WTC11 (cell line): ENCODE measurements around the gene WDR33. TPM values are rescaled to one million over a fixed set of nuclear protein-coding genes. Genes with fewer than 3 reads are reported as not detected.

Experiments used
- ATAC-seq: fragments of 200-7000 bp; cut with Tn5 transposase; 2 replicates; pipeline ENCODE4 v1.10.0; 2021; ENCODE audit warnings: mild to moderate bottlenecking, moderate library complexity
- CTCF ChIA-PET: fragments of 300-600 bp; sonication (Branson Sonifier 250); formaldehyde crosslinking; loops from one replicate; lab custom pipeline; 2021; ENCODE audit warnings: antibody characterized with exemption; lab: Charles Lee
- POLR2A ChIA-PET: fragments of 350-600 bp; sonication (Branson Sonifier 250); formaldehyde crosslinking; loops from one replicate; lab custom pipeline; 2021; ENCODE audit warnings: antibody characterized with exemption; lab: Charles Lee
- DNase-seq: peaks from one replicate; pipeline ENCODE4 v3.0.0; 2021; ENCODE audit warnings: low spot score
- H3K27ac Mint-ChIP-seq: 2 replicates; pipeline ENCODE4 v1.8.0; 2021; ENCODE audit warnings: mixed read lengths
- H3K27me3 Mint-ChIP-seq: 2 replicates; pipeline ENCODE4 v1.8.0; 2021; ENCODE audit warnings: low read depth, mild to moderate bottlenecking, moderate library complexity, mixed read lengths
- H3K36me3 Mint-ChIP-seq: 2 replicates; pipeline ENCODE4 v1.8.0; 2021; ENCODE audit warnings: mixed read lengths
- H3K4me1 Mint-ChIP-seq: 2 replicates; pipeline ENCODE4 v1.8.0; 2022; ENCODE audit warnings: mixed read lengths
- H3K4me3 Mint-ChIP-seq: 2 replicates; pipeline ENCODE4 v1.8.0; 2021; ENCODE audit warnings: mild to moderate bottlenecking, moderate library complexity, mixed read lengths
- H3K9me3 Mint-ChIP-seq: 2 replicates; pipeline ENCODE4 v1.8.0; 2021; ENCODE audit warnings: mixed read lengths
- AR ChIP-seq: fragments of 250-450 bp; sonication (Bioruptor Pico); IDR thresholded peaks from 2 replicates; pipeline ENCODE4 v1.9.0; 2021; ENCODE audit warnings: mild to moderate bottlenecking
- ATF1 ChIP-seq: sonication (generic); formaldehyde crosslinking; IDR thresholded peaks from 2 replicates; pipeline ENCODE4 v1.8.1; 2023; ENCODE audit warnings: mild to moderate bottlenecking, moderate library complexity, missing genetic modification reagents
- CREM ChIP-seq: sonication (generic); formaldehyde crosslinking; IDR thresholded peaks from 2 replicates; pipeline ENCODE4 v1.8.1; 2022; ENCODE audit warnings: mild to moderate bottlenecking, missing genetic modification reagents, moderate library complexity
- E2F1 ChIP-seq: sonication (generic); formaldehyde crosslinking; IDR thresholded peaks from 2 replicates; pipeline ENCODE4 v1.8.0; 2022; ENCODE audit warnings: mild to moderate bottlenecking, missing genetic modification reagents
- ELF4 ChIP-seq: sonication (generic); formaldehyde crosslinking; IDR thresholded peaks from 2 replicates; pipeline ENCODE4 v1.8.1; 2022; ENCODE audit warnings: low read depth, mild to moderate bottlenecking, moderate library complexity, missing genetic modification reagents
- ERG ChIP-seq: fragments of 250-450 bp; sonication (Bioruptor Pico); IDR thresholded peaks from 2 replicates; pipeline ENCODE4 v1.8.0; 2021; ENCODE audit warnings: mild to moderate bottlenecking
- ESRRA ChIP-seq: sonication (generic); formaldehyde crosslinking; IDR thresholded peaks from 2 replicates; pipeline ENCODE4 v1.8.1; 2022; ENCODE audit warnings: mild to moderate bottlenecking, missing genetic modification reagents, borderline replicate concordance
- GABPB1 ChIP-seq: sonication (generic); formaldehyde crosslinking; IDR thresholded peaks from 2 replicates; pipeline ENCODE4 v1.8.1; 2023; ENCODE audit warnings: mild to moderate bottlenecking, missing genetic modification reagents
- GRHL2 ChIP-seq: fragments of 250-450 bp; sonication (Bioruptor Pico); IDR thresholded peaks from 2 replicates; pipeline ENCODE4 v1.8.0; 2022; ENCODE audit warnings: mild to moderate bottlenecking, moderate library complexity; ENCODE audit not compliant: insufficient replicate concordance, severe bottlenecking
- GTF2I ChIP-seq: fragments of 250-450 bp; sonication (Bioruptor Pico); conservative IDR thresholded peaks from 2 replicates; pipeline ENCODE4 v1.4.0; 2021; ENCODE audit warnings: mild to moderate bottlenecking
- HMGA2 ChIP-seq: fragments of 250-450 bp; sonication (Bioruptor Pico); IDR thresholded peaks from 2 replicates; pipeline ENCODE4 v1.4.0; 2021; ENCODE audit warnings: mild to moderate bottlenecking, moderate library complexity
- MXD4 ChIP-seq: fragments of 250-450 bp; sonication (Bioruptor Pico); IDR thresholded peaks from 2 replicates; pipeline ENCODE4 v1.8.0; 2021; ENCODE audit warnings: mild to moderate bottlenecking, moderate library complexity, borderline replicate concordance
- NFYB ChIP-seq: sonication (generic); formaldehyde crosslinking; conservative IDR thresholded peaks from 2 replicates; pipeline ENCODE4 v1.8.0; 2022; ENCODE audit warnings: low read depth, missing genetic modification reagents
- NR2C2 ChIP-seq: sonication (generic); formaldehyde crosslinking; IDR thresholded peaks from 2 replicates; pipeline ENCODE4 v1.8.0; 2022; ENCODE audit warnings: mild to moderate bottlenecking, missing genetic modification reagents
- NR3C1 ChIP-seq: sonication (generic); formaldehyde crosslinking; conservative IDR thresholded peaks from 2 replicates; pipeline ENCODE4 v1.8.1; 2023; ENCODE audit warnings: low read depth, mild to moderate bottlenecking, missing genetic modification reagents
- OVOL2 ChIP-seq: fragments of 250-450 bp; sonication (Bioruptor Pico); IDR thresholded peaks from 2 replicates; pipeline ENCODE4 v1.9.0; 2021; ENCODE audit warnings: mild to moderate bottlenecking, borderline replicate concordance
- PRRX2 ChIP-seq: fragments of 250-450 bp; sonication (Bioruptor Pico); IDR thresholded peaks from 2 replicates; pipeline ENCODE4 v1.8.0; 2021; ENCODE audit warnings: mild to moderate bottlenecking
- RELA ChIP-seq: sonication (generic); formaldehyde crosslinking; IDR thresholded peaks from 2 replicates; pipeline ENCODE4 v1.8.1; 2022; ENCODE audit warnings: missing genetic modification reagents, mild to moderate bottlenecking, borderline replicate concordance
- ZBTB21 ChIP-seq: sonication (generic); formaldehyde crosslinking; IDR thresholded peaks from 2 replicates; pipeline ENCODE4 v1.8.1; 2023; ENCODE audit warnings: mild to moderate bottlenecking, missing genetic modification reagents, borderline replicate concordance
- ZNF232 ChIP-seq: sonication (generic); formaldehyde crosslinking; IDR thresholded peaks from 2 replicates; pipeline ENCODE4 v1.8.0; 2022; ENCODE audit warnings: mild to moderate bottlenecking, missing genetic modification reagents
- ZNF281 ChIP-seq: sonication (generic); formaldehyde crosslinking; IDR thresholded peaks from 2 replicates; pipeline ENCODE4 v1.8.0; 2023; ENCODE audit warnings: mild to moderate bottlenecking, missing genetic modification reagents
- ZNF416 ChIP-seq: fragments of 250-450 bp; sonication (Bioruptor Pico); IDR thresholded peaks from 2 replicates; pipeline ENCODE4 v1.9.0; 2021; ENCODE audit warnings: mild to moderate bottlenecking, inconsistent platforms
- ZNF671 ChIP-seq: fragments of 250-450 bp; sonication (Bioruptor Pico); IDR thresholded peaks from 2 replicates; pipeline ENCODE4 v1.8.0; 2021; ENCODE audit warnings: mild to moderate bottlenecking
- total RNA-seq: library from RNA; stranded (reverse); gene quantifications from 3 replicates; pipeline ENCODE4 v1.2.3, GENCODE V29; 2021
- TF ChIP-seq, protein P1 (sequence below): sonication (generic); formaldehyde crosslinking; conservative IDR thresholded peaks from 2 replicates; pipeline ENCODE4 v1.8.1; 2022; ENCODE audit warnings: mild to moderate bottlenecking, missing genetic modification reagents
- TF ChIP-seq, protein P2 (sequence below): fragments of 250-450 bp; sonication (Bioruptor Pico); conservative IDR thresholded peaks from 2 replicates; pipeline ENCODE4 v1.9.0; 2021; ENCODE audit warnings: mild to moderate bottlenecking
- TF ChIP-seq, protein P3 (sequence below): sonication (generic); formaldehyde crosslinking; IDR thresholded peaks from 2 replicates; pipeline ENCODE4 v1.8.0; 2022; ENCODE audit warnings: mild to moderate bottlenecking, missing genetic modification reagents

Gene WDR33
- total RNA-seq, 1 experiment from 2014 or later = 67.1 TPM

GRCh38 chr2:127701651-127702394 is 109.1 kb downstream of the WDR33 start:
- CTCF ChIA-PET = interaction anchor here (0.9 to 4.7 kb wide), 4 partner anchors 26 to 493 kb away, joined by 3 to 35 read pairs (median 4); partner anchors contain the start of gene LIMS2
- Mint-ChIP-seq H3K4me3 (peak overlapping the region; percentile 79), H3K9me3 (no peaks in the 10 kb centered on the region), H3K27ac (peak overlapping the region; percentile 79), H3K4me1 (peaks cover 28% of the 10 kb centered on the region), H3K27me3 (peaks cover 31% of the 10 kb centered on the region), H3K36me3 (peaks cover 20% of the 10 kb centered on the region)
- POLR2A ChIA-PET = interaction anchor here (0.5 to 2.0 kb wide), 4 partner anchors 26 to 481 kb away, joined by 3 to 6 read pairs (median 5); partner anchors contain the start of genes IWS1 and LIMS2
- DNase-seq (peak; percentile 73), ATAC-seq (peak; percentile 58)
- TF ChIP-seq RELA (CRISPR knock-in tag) = no peak; the same call in 1 of the 2 replicates
- no peak for TF ChIP-seq OVOL2 (CRISPR knock-in tag)
- TF ChIP-seq ZNF232 (CRISPR knock-in tag) = peak; percentile 61
- TF ChIP-seq, protein P1, sequence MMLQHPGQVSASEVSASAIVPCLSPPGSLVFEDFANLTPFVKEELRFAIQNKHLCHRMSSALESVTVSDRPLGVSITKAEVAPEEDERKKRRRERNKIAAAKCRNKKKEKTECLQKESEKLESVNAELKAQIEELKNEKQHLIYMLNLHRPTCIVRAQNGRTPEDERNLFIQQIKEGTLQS (CRISPR knock-in tag) = peak; percentile 24; the same call in 1 of the 2 replicates
- 0 out of 2 replicates have a peak, but pooled peaks have one; percentile 61 for TF ChIP-seq E2F1
- no peak for TF ChIP-seq NR2C2 (CRISPR knock-in tag)
- no peak for TF ChIP-seq MXD4 (CRISPR knock-in tag)
- TF ChIP-seq, protein P2, sequence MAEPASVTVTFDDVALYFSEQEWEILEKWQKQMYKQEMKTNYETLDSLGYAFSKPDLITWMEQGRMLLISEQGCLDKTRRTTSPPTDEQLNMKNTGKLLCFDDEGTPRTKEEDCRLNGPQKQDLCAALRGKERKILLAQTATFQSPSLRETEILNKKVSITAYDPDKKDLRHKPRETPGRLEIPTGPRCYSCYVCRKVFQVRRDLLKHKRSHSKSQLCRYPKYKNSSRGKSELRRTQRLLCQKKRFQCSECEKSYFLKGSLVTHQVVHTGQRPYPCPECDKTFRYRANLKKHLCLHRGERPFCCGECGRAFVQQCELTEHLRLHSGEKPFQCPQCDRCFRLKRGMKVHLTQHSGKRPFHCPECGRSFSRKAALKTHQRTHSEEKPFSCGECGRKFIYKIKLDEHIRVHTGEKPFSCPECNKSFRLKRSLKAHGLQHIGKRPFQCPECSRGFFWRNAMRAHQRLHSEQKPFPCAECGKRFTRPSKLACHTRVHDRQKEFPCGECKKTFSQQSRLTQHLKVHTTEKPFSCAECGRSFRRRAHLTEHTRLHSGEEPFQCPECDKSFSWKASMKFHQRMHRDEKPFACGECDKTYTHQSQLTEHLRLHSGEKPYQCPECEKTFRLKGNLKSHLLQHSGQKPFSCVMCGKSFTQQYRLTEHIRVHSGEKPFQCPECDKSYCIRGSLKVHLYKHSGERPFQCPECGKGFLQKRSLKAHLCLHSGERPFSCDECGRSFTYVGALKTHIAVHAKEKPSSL (CRISPR knock-in tag) = no peak
- peak; percentile 15; the same call in 1 of the 2 replicates for TF ChIP-seq ELF4 (CRISPR knock-in tag)
- no peak for TF ChIP-seq GRHL2 (CRISPR knock-in tag)
- TF ChIP-seq NFYB (CRISPR knock-in tag) = 0 out of 2 replicates have a peak, but pooled peaks have one; percentile 44
- TF ChIP-seq ZNF671 (CRISPR knock-in tag) = no peak
- TF ChIP-seq, protein P3, sequence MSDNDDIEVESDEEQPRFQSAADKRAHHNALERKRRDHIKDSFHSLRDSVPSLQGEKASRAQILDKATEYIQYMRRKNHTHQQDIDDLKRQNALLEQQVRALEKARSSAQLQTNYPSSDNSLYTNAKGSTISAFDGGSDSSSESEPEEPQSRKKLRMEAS (CRISPR knock-in tag) = peak; percentile 80; the same call in 1 of the 2 replicates
- TF ChIP-seq ZNF281 (CRISPR knock-in tag) = peak; percentile 81; the same call in 1 of the 2 replicates
- no peak; the same call in none of the 2 replicates for TF ChIP-seq ESRRA (CRISPR knock-in tag)
- no peak for TF ChIP-seq AR
- TF ChIP-seq ZBTB21 (CRISPR knock-in tag) = no peak; the same call in 1 of the 2 replicates
- no peak for TF ChIP-seq GTF2I
- TF ChIP-seq ATF1 (CRISPR knock-in tag) = 0 out of 2 replicates have a peak, but pooled peaks have one; percentile 62
- 0 out of 2 replicates have a peak, but pooled peaks have one; percentile 19 for TF ChIP-seq PRRX2
- TF ChIP-seq ZNF416 (CRISPR knock-in tag) = peak; percentile 30; the same call in 1 of the 2 replicates
- TF ChIP-seq GABPB1 = peak; percentile 39; the same call in 1 of the 2 replicates
- peak; percentile 82 for TF ChIP-seq CREM (CRISPR knock-in tag)
- TF ChIP-seq NR3C1 (CRISPR knock-in tag) = no peak; the same call in 1 of the 2 replicates
- TF ChIP-seq HMGA2 (CRISPR knock-in tag) = no peak
- 0 out of 2 replicates have a peak, but pooled peaks have one; percentile 58 for TF ChIP-seq ERG (CRISPR knock-in tag)
